Natural killer cell (primary cell): ENCODE results near the gene NUDT9. TPM values are rescaled to one million over a fixed set of nuclear protein-coding genes. Genes with fewer than 3 reads are reported as not detected.
"Not testable (repeated sequence)": the region's sequence is repeated elsewhere in the genome, so short reads cannot be mapped to it uniquely, and the experiment has no call there.

Experiments used
- ATAC-seq, 3 donors: fragments of 150-1000 bp in 2 of 3; fragments of 200-7000 bp in 1 of 3; cut with Tn5 transposase; 1 replicate in 1 of 3; 2 replicates in 2 of 3; pipeline ENCODE4 v1.10.0; 2021; ENCODE audit warnings: mild to moderate bottlenecking in 2 of 3, moderate library complexity in 2 of 3
- DNase-seq, 2 donors: peaks; one replicate each; pipeline versions ENCODE4 v3.0.0 to v3.0.0-alpha.2; 2013 to 2021; ENCODE audit warnings: mixed read lengths in 1 of 2
- H3K27ac ChIP-seq: one replicate; pipeline ENCODE4 v1.5.1; 2013; ENCODE audit warnings: mild to moderate bottlenecking, low read length
- H3K27me3 ChIP-seq: one replicate; pipeline ENCODE4 v1.6.1; 2013; ENCODE audit warnings: low read length; ENCODE audit not compliant: control insufficient read depth, insufficient read depth
- H3K36me3 ChIP-seq: one replicate; pipeline ENCODE4 v1.6.1; 2013; ENCODE audit warnings: low read length; ENCODE audit not compliant: control insufficient read depth, insufficient read depth
- H3K4me1 ChIP-seq: one replicate; pipeline ENCODE4 v1.6.1; 2013; ENCODE audit warnings: low read length; ENCODE audit not compliant: control insufficient read depth, insufficient read depth
- H3K4me3 ChIP-seq: one replicate; pipeline ENCODE4 v1.5.1; 2013; ENCODE audit warnings: low read length
- H3K9me3 ChIP-seq: one replicate; pipeline ENCODE4 v1.6.1; 2013; ENCODE audit warnings: low read length; ENCODE audit not compliant: control insufficient read depth, insufficient read depth
- H3K27ac Mint-ChIP-seq, 2 donors: one replicate each; pipeline ENCODE4 v1.8.0; 2022; ENCODE audit warnings: mild to moderate bottlenecking in 2 of 2, mixed read lengths in 2 of 2, moderate library complexity in 1 of 2
- H3K27me3 Mint-ChIP-seq, 2 donors: one replicate each; pipeline ENCODE4 v1.8.0; 2022; ENCODE audit warnings: low read depth in 2 of 2, mixed read lengths in 2 of 2
- H3K36me3 Mint-ChIP-seq: one replicate; pipeline ENCODE4 v1.8.0; 2022; ENCODE audit warnings: mixed read lengths
- H3K4me1 Mint-ChIP-seq, 2 donors: one replicate each; pipeline ENCODE4 v1.8.0; 2022; ENCODE audit warnings: mixed read lengths in 2 of 2
- H3K4me3 Mint-ChIP-seq: one replicate; pipeline ENCODE4 v1.8.0; 2022; ENCODE audit warnings: mild to moderate bottlenecking, moderate library complexity, mixed read lengths
- H3K9me3 Mint-ChIP-seq, 2 donors: one replicate each; pipeline ENCODE4 v1.8.0; 2022; ENCODE audit warnings: mixed read lengths in 2 of 2
- CTCF ChIP-seq: fragments of 200-600 bp; IDR thresholded peaks from one replicate; pipeline ENCODE4 v1.8.0; 2022; ENCODE audit warnings: antibody characterized with exemption
- whole genome bisulfite sequencing: methylation state at CpG from one replicate; pipeline ENCODE4 v1.1.7; 2013; ENCODE audit warnings: missing lambda C conversion rate; ENCODE audit not compliant: insufficient coverage; 5-methylcytosine and 5-hydroxymethylcytosine counted together
- intact Hi-C: fragments of 100-400 bp; cut with micrococcal nuclease; formaldehyde crosslinking; loops from one replicate; pipeline ENCODE4 v1.14.2; 2022
- total RNA-seq, 4 donors: library from RNA; stranded (reverse); fragments of 120-200 nt in 1 of 4; gene quantifications; one replicate each; pipeline versions ENCODE4 v1.2.3 to v1.2.4, GENCODE V29; 2013 to 2022

NUDT9 gene
- total RNA-seq, 3 donors from 2014 or later (not counting 1 experiment from before 2014, with no cell fraction given): 7.3 to 9.6 (median 9.5) TPM

- H3K36me3 Mint-ChIP-seq: no peaks in the 10 kb centered on the region
Measured at GRCh38 chr4:87445964-87446363, 23.6 kb downstream of the NUDT9 start.

GRCh38 chr4:87446375-87446774 is 24.0 kb downstream of the NUDT9 start:
- H3K4me3 Mint-ChIP-seq, H3K9me3 Mint-ChIP-seq, H3K36me3 Mint-ChIP-seq, intact Hi-C loops, H3K27ac ChIP-seq, ATAC-seq, H3K4me1 Mint-ChIP-seq, H3K27me3 ChIP-seq, DNase-seq, H3K27ac Mint-ChIP-seq, H3K27me3 Mint-ChIP-seq, H3K9me3 ChIP-seq, H3K4me3 ChIP-seq, H3K4me1 ChIP-seq: not testable (repeated sequence)
- 100% methylated on average over 5 of the region's 6 CpGs for WGBS
- peaks cover 23% of the 10 kb centered on the region for H3K36me3 ChIP-seq

More at GRCh38 chr4:87445964-87446363, 23.6 kb downstream of the NUDT9 start:
- Histone ChIP-seq H3K36me3 (peaks cover 23% of the 10 kb centered on the region), H3K27me3 (no peaks in the 10 kb centered on the region), H3K27ac (no peak overlapping the region), H3K4me1 (no peaks in the 10 kb centered on the region), H3K4me3 (no peak overlapping the region), H3K9me3 (no peaks in the 10 kb centered on the region)
- no peaks in the 10 kb centered on the region for H3K4me1 Mint-ChIP-seq
- no peak overlapping the region for H3K4me3 Mint-ChIP-seq
- ATAC-seq (no peak), DNase-seq (no peak)
- no peak for TF ChIP-seq CTCF
- H3K9me3 Mint-ChIP-seq: no peaks in the 10 kb centered on the region
- 97% methylated on average over 3 of the region's 3 CpGs for WGBS
- intact Hi-C loops: no loop called here
- no peak overlapping the region for H3K27ac Mint-ChIP-seq
- H3K27me3 Mint-ChIP-seq: no peaks in the 10 kb centered on the region

GRCh38 chr4:87451537-87451936 is 29.2 kb downstream of the NUDT9 start:
- H3K4me3 ChIP-seq: no peak overlapping the region
- Mint-ChIP-seq H3K4me3 (no peak overlapping the region), H3K27ac (no peak overlapping the region), H3K9me3 (no peaks in the 10 kb centered on the region), H3K36me3 (no peaks in the 10 kb centered on the region), H3K4me1 (no peaks in the 10 kb centered on the region), H3K27me3 (no peaks in the 10 kb centered on the region)
- peaks cover 19% of the 10 kb centered on the region for H3K36me3 ChIP-seq
- intact Hi-C loops: no loop called here
- H3K4me1 ChIP-seq: no peaks in the 10 kb centered on the region
- no peak overlapping the region for H3K27ac ChIP-seq
- TF ChIP-seq CTCF: no peak
- no peaks in the 10 kb centered on the region for H3K27me3 ChIP-seq
- no peak for DNase-seq
- H3K9me3 ChIP-seq: no peaks in the 10 kb centered on the region
- no peak for ATAC-seq

GRCh38 chr4:87458913-87459312 is 36.5 kb downstream of the NUDT9 start:
- intact Hi-C loops: no loop called here
- ATAC-seq: no peak
- Mint-ChIP-seq H3K36me3 (peaks cover 8% of the 10 kb centered on the region), H3K9me3 (no peaks in the 10 kb centered on the region), H3K27ac (no peak overlapping the region), H3K27me3 (no peaks in the 10 kb centered on the region), H3K4me1 (no peaks in the 10 kb centered on the region), H3K4me3 (no peak overlapping the region)
- no peaks in the 10 kb centered on the region for H3K9me3 ChIP-seq
- TF ChIP-seq CTCF: no peak
- H3K36me3 ChIP-seq: peaks cover 14% of the 10 kb centered on the region
- H3K4me1 ChIP-seq: no peaks in the 10 kb centered on the region
- no peak overlapping the region for H3K27ac ChIP-seq
- WGBS: 100% methylated on average over 3 of the region's 4 CpGs
- no peak overlapping the region for H3K4me3 ChIP-seq
- H3K27me3 ChIP-seq: no peaks in the 10 kb centered on the region
- DNase-seq: no peak
